Adrenal gland (tissue), 12 donors: Measurements from ENCODE around the gene CEACAM5. TPM values are rescaled to one million over a fixed set of nuclear protein-coding genes. Genes with fewer than 3 reads are reported as not detected.
A peak's percentile ranks its signal among the peaks of the same experiment; 100 is the strongest.
"Not testable (repeated sequence)": the region's sequence is repeated elsewhere in the genome, so short reads cannot be mapped to it uniquely, and the experiment has no call there.

Source experiments
- DNase-seq, 7 donors: peaks; one replicate each; pipeline ENCODE4 v3.0.0-alpha.2; 2019 to 2020
- H3K27ac ChIP-seq, 5 donors: fragments of 200-600 bp; sonication (generic) in 4 of 5; 1 replicate in 3 of 5; 2 replicates in 2 of 5; pipeline versions ENCODE4 v1.5.1 to v1.8.0; 2016 to 2020; ENCODE audit warnings: mild to moderate bottlenecking in 1 of 5
- H3K27me3 ChIP-seq: fragments of 200-600 bp; 2 replicates; pipeline ENCODE4 v1.8.0; 2021
- H3K36me3 ChIP-seq, 2 donors: fragments of 200-600 bp; replicated peaks in 1 of 2; 1 replicate in 1 of 2; 2 replicates in 1 of 2; pipeline versions ENCODE4 v1.5.1 to v1.8.0; 2018 to 2022
- H3K4me1 ChIP-seq, 2 donors: fragments of 200-600 bp; replicated peaks in 1 of 2; 1 replicate in 1 of 2; 2 replicates in 1 of 2; pipeline versions ENCODE4 v1.5.1 to v1.8.0; 2018 to 2021
- H3K4me3 ChIP-seq, 4 donors: fragments of 200-600 bp; sonication (generic) in 3 of 4; one replicate each; pipeline ENCODE4 v1.5.1; 2016 to 2018
- H3K9me3 ChIP-seq, 3 donors: fragments of 200-600 bp; sonication (generic) in 1 of 3; replicated peaks in 1 of 3; 1 replicate in 2 of 3; 2 replicates in 1 of 3; pipeline versions ENCODE4 v1.5.1 to v1.8.0; 2016 to 2021
- POLR2A ChIP-seq, 2 donors: fragments of 450-650 bp; IDR thresholded peaks; one replicate each; pipeline ENCODE4 v1.6.1; 2017; ENCODE audit warnings: antibody characterized with exemption in 2 of 2, mild to moderate bottlenecking in 2 of 2, moderate library complexity in 1 of 2
- WGBS, 4 donors: extraction: QIAGEN DNeasy Blood & Tissue Kit in 2 of 4; methylation state at CpG; one replicate each; pipeline versions ENCODE4 v1.1.5 to v1.1.7; 2013 to 2017; 5-methylcytosine and 5-hydroxymethylcytosine counted together
- intact Hi-C, 2 donors: fragments of 100-400 bp; cut with DNase I; formaldehyde crosslinking; loops; one replicate each; pipeline versions ENCODE4 v1.14.1 to v1.15.0; 2022 to 2023
- polyA plus RNA-seq, 3 donors: library from polyadenylated mRNA; stranded (reverse); fragments of 200-250 nt in 2 of 3; fragments of 350-450 nt in 1 of 3; fragmentation: Illumina TruSeq in 1 of 3; extraction: RNeasy Lipid Tissue Mini Kit (QIAGEN cat#74804) in 1 of 3; gene quantifications; one replicate each; pipeline ENCODE4 v1.2.3, GENCODE V29; 2013 to 2014
- total RNA-seq, 9 donors: library from RNA; depleted of rRNA in 4 of 9; stranded (reverse); fragments of >200 nt in 4 of 9; fragments of 120-200 nt in 1 of 9; fragmentation: NEBNext Ultra II Directional in 1 of 9; extraction: Animal tissue kit (Norgen Biotek cat#: 25700) in 1 of 9; gene quantifications; one replicate each; pipeline versions ENCODE4 v1.1.0 to v1.2.4, GENCODE V29; 2013 to 2023
- TF ChIP-seq, protein P1 (sequence below), 6 experiments: fragments of 450-650 bp in 4 of 6; fragments of 200-600 bp in 2 of 6; sonication (generic) in 1 of 6; IDR thresholded peaks; 1 replicate in 5 of 6; 2 replicates in 1 of 6; pipeline versions ENCODE4 v1.5.1 to v1.8.0; 2016 to 2021; ENCODE audit warnings: antibody characterized with exemption in 6 of 6, mild to moderate bottlenecking in 2 of 6, moderate library complexity in 1 of 6
- donor health status: healthy with polysubstance abuse.
- donor health status: Bipolar disorder and iron deficiency.
- donor health status: DM: yes; HTN: yes; CAD: no.
- donor health status: DM: no; HTN: no; CAD: no.
- donor health status: DM: no; HTN: no; CAD: no.
- donor health status: DM: yes; HTN: yes; CAD: no.

CEACAM5 gene
- total and polyA plus RNA-seq, 12 donors, result 0.06 to 0.72 (median 0.34) TPM; not detected in 6

DNA sequence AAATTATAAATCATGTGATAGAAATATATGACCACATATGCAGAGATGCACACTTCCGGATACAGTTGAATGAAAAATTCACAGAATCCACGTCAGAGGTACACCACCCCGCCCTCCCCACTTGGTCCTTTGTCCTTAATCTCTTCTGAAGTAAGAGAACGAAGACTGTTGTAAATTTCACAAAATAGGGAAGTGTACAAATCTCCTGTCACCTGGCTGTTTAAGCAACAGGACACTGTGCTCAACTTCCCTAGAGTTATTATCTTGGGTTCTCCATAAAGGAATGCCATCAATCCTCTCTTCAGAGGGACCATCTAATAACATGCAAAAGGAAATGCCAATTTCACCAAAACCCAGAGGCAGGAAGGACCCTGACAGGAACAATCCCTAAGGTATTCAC lies 36.4 kb downstream of the CEACAM5 start:
- DNase-seq, result no peak
- intact Hi-C loops, result no loop called here
- Histone ChIP-seq H3K4me1 (no peaks in the 10 kb centered on the region), H3K4me3 (no peak overlapping the region), H3K9me3 (no peaks in the 10 kb centered on the region), H3K36me3 (no peaks in the 10 kb centered on the region), H3K27ac (no peak overlapping the region), H3K27me3 (peaks cover 12% of the 10 kb centered on the region)
- WGBS, 4 donors, result 45 to 68% (median 53%) methylated on average over 4 of the region's 4 CpGs
- TF ChIP-seq, protein P1, sequence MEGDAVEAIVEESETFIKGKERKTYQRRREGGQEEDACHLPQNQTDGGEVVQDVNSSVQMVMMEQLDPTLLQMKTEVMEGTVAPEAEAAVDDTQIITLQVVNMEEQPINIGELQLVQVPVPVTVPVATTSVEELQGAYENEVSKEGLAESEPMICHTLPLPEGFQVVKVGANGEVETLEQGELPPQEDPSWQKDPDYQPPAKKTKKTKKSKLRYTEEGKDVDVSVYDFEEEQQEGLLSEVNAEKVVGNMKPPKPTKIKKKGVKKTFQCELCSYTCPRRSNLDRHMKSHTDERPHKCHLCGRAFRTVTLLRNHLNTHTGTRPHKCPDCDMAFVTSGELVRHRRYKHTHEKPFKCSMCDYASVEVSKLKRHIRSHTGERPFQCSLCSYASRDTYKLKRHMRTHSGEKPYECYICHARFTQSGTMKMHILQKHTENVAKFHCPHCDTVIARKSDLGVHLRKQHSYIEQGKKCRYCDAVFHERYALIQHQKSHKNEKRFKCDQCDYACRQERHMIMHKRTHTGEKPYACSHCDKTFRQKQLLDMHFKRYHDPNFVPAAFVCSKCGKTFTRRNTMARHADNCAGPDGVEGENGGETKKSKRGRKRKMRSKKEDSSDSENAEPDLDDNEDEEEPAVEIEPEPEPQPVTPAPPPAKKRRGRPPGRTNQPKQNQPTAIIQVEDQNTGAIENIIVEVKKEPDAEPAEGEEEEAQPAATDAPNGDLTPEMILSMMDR (IDR thresholded peaks at IDR 0.05), result no peak
- TF ChIP-seq POLR2A (IDR thresholded peaks at IDR 0.05), result no peak

DNA sequence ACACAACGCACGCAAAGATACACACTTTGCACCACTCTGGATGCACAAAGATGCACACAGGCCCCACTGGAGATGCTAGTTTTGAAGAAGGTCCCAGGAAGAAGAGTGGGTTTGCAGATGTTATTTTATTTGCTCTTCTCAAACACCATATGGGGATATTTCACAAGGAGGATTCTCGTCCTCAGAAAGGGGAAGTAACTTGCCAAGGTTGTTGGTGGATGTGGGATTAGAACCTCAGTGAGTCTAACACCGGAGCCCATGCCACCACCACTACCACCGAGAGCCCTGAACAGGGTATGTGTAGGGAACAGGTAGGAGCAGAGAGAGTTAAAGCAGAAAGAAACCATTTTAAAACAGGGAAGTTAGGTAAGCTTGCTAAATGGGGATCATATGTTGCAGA lies 37.3 kb downstream of the CEACAM5 start:
- DNase-seq, result no peak
- no peak for TF ChIP-seq POLR2A (IDR thresholded peaks at IDR 0.05)
- TF ChIP-seq, protein P1 (IDR thresholded peaks at IDR 0.05), result no peak
- H3K4me3 ChIP-seq, result no peak overlapping the region
- H3K36me3 ChIP-seq, result no peaks in the 10 kb centered on the region
- no peaks in the 10 kb centered on the region for H3K4me1 ChIP-seq
- 61 to 71% (median 63%) methylated on average over 5 of the region's 5 CpGs for WGBS, 4 donors
- peaks cover 12% of the 10 kb centered on the region for H3K27me3 ChIP-seq
- intact Hi-C loops, result no loop called here
- no peak overlapping the region for H3K27ac ChIP-seq
- no peaks in the 10 kb centered on the region for H3K9me3 ChIP-seq

DNA sequence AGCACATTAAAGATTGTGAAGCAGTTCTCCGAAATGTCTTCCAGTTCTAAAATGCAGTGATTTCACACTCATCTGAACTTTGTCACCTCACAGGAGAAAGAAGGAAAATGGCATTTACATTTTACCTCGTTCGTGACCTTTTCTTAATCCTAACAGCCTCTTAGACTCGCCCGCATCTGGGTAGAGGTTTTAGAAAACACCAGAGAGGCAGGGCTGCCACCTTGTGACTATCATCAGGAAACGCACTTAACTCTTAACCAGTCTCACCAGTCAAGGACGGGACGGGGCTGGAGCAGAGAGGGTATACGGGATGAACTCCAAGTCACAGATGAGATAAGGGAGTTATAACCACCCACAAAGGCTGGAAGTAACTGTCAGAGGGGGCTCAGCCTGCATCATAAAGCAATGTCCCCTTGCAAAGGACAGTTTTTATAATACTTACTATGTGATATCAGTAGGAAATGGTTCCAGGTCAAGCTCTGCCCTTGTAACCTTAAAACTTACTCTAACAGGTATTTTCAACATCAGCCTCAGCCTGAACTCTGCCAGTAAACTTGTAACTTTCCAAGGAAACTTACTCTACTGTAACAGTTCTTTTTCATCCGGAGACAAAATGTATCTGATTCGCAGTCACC lies 38.3 kb downstream of the CEACAM5 start:
- intact Hi-C loops, result no loop called here
- peaks cover 12% of the 10 kb centered on the region for H3K27me3 ChIP-seq
- TF ChIP-seq, protein P1 (IDR thresholded peaks at IDR 0.05), result peak in 5 of 6 experiments; percentile 16 to 40 (median 31)
- no peak for TF ChIP-seq POLR2A (IDR thresholded peaks at IDR 0.05)

DNA sequence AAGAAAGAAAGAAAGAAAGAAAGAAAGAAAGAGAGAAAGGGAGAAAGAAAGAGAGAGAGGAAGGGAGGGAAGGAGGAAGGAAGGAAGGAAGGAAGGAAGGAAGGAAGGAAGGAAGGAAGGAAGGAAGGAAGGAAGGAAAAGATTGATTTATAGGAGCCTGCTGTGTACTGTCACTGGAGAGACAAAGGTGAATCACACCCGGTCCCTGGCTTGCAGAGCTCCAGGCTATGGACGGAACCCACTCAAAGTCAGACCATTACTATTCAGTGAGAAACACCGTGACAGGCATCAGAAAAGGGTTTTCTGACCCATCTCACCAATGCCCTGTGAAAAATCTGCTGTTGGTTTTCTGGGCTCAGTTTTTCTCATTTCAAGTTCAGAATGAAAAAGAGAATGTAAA lies 39.6 kb downstream of the CEACAM5 start:
- TF ChIP-seq POLR2A (IDR thresholded peaks at IDR 0.05), result no peak
- TF ChIP-seq, protein P1 (IDR thresholded peaks at IDR 0.05), result no peak
- intact Hi-C loops, result no loop called here
- no peaks in the 10 kb centered on the region for H3K36me3 ChIP-seq
- no peak overlapping the region for H3K4me3 ChIP-seq
- DNase-seq, result no peak
- H3K4me1 ChIP-seq, result no peaks in the 10 kb centered on the region
- H3K9me3 ChIP-seq, result no peaks in the 10 kb centered on the region
- no peak overlapping the region for H3K27ac ChIP-seq
- 36 to 63% (median 45%) methylated on average over 3 of the region's 3 CpGs for WGBS, 4 donors
- peaks cover 12% of the 10 kb centered on the region for H3K27me3 ChIP-seq

More for the DNA sequence above, 38.3 kb downstream of the CEACAM5 start:
- H3K27ac ChIP-seq, result no peak overlapping the region
- H3K9me3 ChIP-seq, result no peaks in the 10 kb centered on the region
- no peaks in the 10 kb centered on the region for H3K36me3 ChIP-seq
- DNase-seq, result peak in 6 of 7 donors; percentile 29 to 54 (median 36)
- 17 to 19% (median 18%) methylated on average over 11 of the region's 11 CpGs for WGBS, 4 donors
- no peaks in the 10 kb centered on the region for H3K4me1 ChIP-seq
- no peak overlapping the region for H3K4me3 ChIP-seq

DNA sequence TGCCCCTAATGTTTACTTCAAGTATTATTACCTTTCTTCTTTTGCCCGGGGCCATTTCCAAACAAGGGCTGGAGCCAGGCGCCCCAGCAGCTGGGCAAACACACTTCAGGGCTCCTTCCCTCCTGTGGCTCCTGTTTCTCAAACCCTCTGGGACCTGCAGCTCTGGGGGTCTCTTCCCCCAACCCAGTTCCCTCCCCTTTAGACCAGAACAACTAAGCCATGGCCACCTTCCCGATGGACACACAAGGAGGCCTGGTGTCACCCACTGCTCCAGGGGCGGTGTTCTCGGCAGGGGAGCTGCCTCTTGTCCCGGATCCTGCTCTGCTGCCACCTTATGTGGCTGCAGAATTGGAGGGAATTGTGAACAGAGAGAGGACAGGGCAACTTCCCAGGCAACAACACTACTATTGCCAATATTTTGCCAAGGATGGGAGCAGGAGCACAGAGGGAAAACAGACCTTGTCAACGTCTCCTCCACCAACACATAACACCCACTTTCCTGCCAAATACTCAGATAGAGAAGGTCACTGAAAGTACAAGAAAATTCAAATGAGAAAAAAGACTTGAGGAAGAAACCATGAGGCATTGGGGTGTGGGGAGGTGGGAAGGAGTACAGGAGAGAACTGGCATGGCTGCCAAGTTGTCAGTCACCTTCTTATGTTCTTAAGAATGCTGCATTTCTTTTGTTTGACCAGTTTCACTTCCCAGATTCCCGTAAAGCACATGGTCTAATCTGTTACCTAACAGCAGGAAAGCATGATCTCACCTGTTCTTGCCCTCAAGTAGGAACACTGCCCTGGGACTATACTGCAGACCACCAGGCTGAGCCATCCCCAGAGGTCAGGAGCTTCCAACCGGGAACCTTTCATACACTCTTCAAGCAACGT lies 42.1 kb downstream of the CEACAM5 start:
- H3K4me3 ChIP-seq, intact Hi-C loops, H3K36me3 ChIP-seq, H3K27me3 ChIP-seq, H3K4me1 ChIP-seq, H3K9me3 ChIP-seq, DNase-seq, H3K27ac ChIP-seq: not testable (repeated sequence)
- WGBS, 4 donors, result 42 to 58% (median 52%) methylated on average over 4 to 8 of the region's 10 CpGs
